Measurements from ENCODE around the gene ARHGAP15. TPM values are rescaled to one million over a fixed set of nuclear protein-coding genes. Genes with fewer than 3 reads are reported as not detected.
A peak's percentile ranks its signal among the peaks of the same experiment; 100 is the strongest.

ARHGAP15 gene
- polyA plus RNA-seq, 4 donors = 3.4 to 8.1 (median 4.9) TPM

GRCh38 chr2:143652692-143653091, 523.5 kb downstream of the ARHGAP15 start:
- DNase-seq (ENCODE audit: low read depth in 4 of 4, low spot score in 3 of 4) = no peak

DNA sequence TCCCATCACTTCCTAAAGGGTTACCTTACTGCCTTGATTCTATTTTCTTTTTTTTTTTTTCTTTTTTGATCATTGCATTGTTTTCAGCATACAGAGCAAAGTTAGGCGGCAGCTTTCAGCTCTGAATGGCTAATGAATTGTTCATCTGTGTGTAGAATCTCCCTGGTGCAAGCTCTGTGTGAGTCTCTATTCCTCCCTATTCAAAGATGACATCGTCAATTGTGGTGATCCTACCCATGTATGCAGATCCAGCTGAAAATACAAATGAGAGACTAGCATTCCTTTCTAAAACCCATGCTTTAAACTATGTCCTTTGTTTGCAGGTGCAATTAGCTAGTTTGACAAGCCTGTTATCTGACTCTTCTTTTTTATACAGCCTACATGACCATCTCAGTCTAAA, 539.0 kb downstream of the ARHGAP15 start:
- DNase-seq (ENCODE audit: low read depth in 4 of 4, low spot score in 3 of 4) = no peak

DNA sequence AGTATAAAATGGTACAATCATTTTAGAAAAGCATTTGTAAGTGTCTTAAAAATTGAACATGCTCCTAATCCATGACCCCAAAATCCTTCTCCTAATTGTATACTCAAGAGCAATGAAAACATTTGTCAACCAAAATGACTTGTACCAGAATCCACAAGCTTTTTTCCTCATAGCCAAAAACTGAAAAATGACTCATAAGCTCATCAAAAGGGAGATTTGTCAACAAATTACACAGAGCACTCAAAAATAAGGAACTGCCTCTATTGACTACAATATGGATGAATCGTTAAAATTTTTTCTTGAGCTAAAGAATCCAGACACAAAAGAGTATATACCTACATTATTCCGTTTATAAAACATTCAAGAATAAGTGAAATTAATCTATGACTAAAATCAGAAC, 544.8 kb downstream of the ARHGAP15 start:
- no peak for DNase-seq (ENCODE audit: low read depth in 4 of 4, low spot score in 3 of 4)

- no peak for DNase-seq (ENCODE audit: low read depth in 4 of 4, low spot score in 3 of 4)
Observed at GRCh38 chr2:143675021-143675420, 545.8 kb downstream of the ARHGAP15 start.

GRCh38 chr2:143679617-143680016, 550.4 kb downstream of the ARHGAP15 start:
- no peak for DNase-seq (ENCODE audit: low read depth in 4 of 4, low spot score in 3 of 4)

DNA sequence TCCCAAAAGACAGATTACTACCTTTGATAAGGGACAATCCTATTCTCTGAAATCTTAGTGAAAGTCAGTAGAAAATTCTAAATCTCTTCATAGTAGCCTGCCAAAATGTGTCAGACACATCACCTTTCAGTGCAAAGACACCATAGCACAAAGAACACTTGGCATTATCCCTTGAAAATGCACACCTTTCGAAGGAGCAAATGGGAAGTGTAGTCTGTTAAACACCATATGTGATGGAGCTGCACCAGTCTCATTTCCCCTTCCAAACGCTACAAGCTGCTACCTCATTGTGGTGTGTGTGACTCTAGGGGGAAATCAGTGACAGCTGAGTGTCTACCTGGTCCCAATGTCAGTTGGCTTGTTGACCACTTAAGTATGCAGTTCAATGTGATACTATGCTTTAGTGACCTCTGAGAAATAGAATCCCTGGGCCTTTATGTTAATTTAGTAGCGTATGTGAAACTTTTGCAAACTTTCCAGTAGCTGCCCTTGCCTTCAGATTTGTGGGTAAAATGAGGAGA, 551.7 kb downstream of the ARHGAP15 start:
- no peak for DNase-seq (ENCODE audit: low read depth in 4 of 4, low spot score in 3 of 4)

DNA sequence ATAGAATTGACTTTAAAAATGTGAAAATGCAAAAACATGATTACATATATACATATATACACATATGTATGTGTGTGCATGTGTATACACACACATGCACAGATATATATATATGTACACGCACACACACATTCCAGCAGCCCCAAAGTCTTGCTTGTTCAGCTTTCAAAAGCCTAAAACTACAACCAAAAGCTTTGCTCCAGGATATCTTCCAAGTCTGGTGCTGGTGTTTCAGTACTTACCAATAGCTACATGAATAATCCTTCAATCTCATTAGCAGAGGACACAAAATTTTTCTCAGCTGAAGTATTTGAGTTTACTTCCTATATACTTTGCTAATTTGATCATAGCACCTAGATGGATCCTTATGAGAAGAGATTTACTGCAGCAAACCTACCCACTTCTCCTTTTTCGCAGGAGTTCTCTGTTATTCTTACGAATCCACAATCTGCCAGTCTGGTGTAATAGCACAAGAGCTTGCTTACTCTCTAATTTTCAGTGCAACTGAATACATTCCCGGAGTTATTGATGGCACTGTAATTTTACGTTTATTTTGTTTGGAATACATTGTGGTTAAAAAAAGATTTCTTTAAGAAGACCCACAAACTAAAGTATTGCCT, 553.3 kb downstream of the ARHGAP15 start:
- DNase-seq (ENCODE audit: low read depth in 4 of 4, low spot score in 3 of 4) = no peak

DNA sequence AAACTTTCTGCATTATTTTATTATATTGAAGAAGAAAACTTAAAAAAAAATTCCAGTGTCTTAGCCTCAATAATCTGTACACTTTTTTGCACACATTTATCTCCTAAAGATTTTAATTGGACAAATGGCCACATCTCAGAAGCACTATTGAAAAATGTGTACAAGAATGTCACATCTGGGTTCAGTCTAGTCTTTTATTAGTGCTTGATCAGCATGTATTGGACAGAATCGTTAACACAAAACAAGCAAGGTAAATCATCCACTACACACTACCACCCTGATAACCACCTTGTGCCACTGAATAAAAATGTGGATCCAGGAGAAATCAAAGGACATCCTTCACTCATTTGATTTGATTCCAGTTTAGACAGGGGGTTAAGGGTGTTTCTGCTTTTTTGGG, 554.8 kb downstream of the ARHGAP15 start:
- no peak for DNase-seq (ENCODE audit: low read depth in 4 of 4, low spot score in 3 of 4)

DNA sequence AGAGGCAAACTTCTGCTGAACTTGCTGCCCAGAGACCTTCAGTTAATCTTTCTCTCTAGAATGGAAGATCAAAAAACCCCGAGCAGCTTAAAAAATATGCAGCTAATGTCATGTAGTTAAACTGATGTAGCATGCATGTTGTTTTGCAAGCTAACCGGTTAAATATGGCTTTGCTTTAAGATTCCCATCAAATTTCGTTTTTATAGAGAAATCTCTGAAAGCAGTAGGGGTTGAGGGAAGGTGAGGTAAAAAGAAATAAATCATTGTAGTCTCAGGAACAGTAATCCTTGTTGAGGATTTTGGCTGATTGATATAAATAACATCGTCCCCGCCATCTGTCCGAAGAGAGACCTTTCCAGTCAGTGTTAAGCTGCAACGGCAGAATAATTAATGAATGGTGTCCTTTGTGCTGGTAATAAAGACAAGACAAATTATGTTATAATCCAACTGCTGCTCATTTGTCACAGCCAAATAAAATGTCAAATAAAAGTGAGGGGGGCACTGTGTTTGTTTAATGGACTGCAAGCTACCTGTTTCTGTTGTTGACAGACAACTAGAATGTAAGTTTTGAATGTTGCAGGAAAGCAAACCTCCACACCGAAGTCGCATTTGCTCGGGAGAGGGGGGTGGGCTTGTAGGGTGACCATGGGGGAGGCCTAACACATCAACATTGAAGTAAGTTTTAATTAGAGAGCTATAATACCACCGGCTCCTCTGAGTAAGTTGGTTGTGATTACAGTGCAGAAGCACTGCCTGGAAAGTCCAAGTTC, 555.5 kb downstream of the ARHGAP15 start:
- peak in 3 of 4 donors; percentile 63 to 68 (median 63) for DNase-seq (ENCODE audit: low read depth in 4 of 4, low spot score in 3 of 4)

DNA sequence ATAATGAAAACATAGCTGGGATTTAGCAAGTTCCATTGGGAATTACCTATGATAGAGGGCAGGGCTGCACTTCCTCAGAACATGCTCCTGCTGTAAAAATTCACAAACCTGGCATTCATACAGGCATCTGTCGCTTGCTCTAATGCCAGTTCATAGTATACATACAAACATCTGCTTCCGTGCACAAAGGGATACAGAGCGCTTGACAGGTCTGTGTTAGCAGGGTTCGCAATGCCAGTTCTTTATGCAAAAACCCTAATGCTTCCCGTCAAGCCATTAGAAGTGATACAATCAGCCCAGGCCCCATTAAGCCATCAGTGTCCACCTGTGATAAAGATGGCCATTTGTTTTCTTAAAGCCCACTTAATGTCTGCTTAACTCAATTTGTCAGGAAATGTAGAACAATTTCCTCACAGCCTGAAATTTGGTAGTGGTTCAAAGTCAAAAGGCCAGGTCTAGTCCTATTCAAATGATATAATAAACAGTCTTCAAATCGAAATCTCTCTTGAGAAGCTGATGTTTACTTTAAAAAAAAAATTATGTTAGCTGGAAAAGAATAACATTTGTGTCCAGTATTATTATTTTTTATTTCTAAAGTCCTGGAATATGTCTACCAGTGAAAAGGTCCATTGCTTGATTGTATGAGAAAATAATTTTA, 556.3 kb downstream of the ARHGAP15 start:
- DNase-seq (ENCODE audit: low read depth in 4 of 4, low spot score in 3 of 4) = no peak

DNA sequence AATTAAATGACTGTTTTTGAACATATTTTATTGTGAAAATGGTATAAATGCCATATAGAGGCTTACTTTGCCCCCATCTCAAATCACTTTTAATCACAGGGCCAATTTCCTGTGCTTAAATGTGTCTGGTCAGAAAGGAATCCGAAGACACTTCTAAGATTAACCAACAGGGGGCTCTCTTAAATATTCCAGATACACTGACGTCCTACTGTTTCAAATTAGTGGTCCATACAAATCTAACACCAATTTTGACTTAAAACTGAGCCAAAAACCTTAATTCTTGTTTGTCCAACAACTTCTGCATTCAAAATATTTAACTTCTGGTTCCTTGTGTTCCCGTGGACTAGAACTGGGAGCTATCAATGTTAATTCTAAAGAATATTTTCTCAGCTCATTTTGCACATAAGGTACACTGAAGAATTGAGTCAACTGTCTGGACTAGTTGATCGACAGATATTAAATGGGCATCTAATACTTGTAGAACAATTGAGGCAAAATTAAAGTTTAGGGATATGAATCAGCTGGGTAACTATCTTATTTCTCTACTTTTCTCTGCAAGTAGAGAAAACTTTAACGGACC, 557.5 kb downstream of the ARHGAP15 start:
- DNase-seq (ENCODE audit: low read depth in 4 of 4, low spot score in 3 of 4) = no peak

GRCh38 chr2:143688248-143688647, 559.0 kb downstream of the ARHGAP15 start:
- DNase-seq (ENCODE audit: low read depth in 4 of 4, low spot score in 3 of 4) = no peak

GRCh38 chr2:143688815-143689214, 559.6 kb downstream of the ARHGAP15 start:
- DNase-seq (ENCODE audit: low read depth in 4 of 4, low spot score in 3 of 4) = no peak

DNA sequence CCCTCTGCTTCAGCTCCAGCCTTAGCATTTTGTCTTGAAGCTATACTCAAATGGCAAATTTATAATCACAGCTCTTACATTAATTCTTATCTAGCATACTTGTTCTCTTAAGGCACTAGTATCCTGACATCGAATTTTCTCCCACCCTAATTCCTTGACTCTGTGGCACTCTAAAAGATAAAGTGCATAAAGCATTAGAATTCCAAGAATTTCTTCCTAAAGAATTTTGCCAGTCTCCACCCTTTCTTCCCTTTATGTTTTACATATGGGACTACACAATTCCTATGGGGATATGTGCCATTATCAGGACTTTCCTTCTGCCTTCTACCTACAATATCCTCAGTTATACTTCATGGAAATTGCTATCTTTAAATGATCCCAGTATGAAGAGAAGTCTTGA, 560.3 kb downstream of the ARHGAP15 start:
- DNase-seq (ENCODE audit: low read depth in 4 of 4, low spot score in 3 of 4) = no peak

- no peak for DNase-seq (ENCODE audit: low read depth in 4 of 4, low spot score in 3 of 4)
Observed at GRCh38 chr2:143690235-143690634, 561.0 kb downstream of the ARHGAP15 start.

GRCh38 chr2:143691121-143691520, 561.9 kb downstream of the ARHGAP15 start:
- no peak for DNase-seq (ENCODE audit: low read depth in 4 of 4, low spot score in 3 of 4)

DNA sequence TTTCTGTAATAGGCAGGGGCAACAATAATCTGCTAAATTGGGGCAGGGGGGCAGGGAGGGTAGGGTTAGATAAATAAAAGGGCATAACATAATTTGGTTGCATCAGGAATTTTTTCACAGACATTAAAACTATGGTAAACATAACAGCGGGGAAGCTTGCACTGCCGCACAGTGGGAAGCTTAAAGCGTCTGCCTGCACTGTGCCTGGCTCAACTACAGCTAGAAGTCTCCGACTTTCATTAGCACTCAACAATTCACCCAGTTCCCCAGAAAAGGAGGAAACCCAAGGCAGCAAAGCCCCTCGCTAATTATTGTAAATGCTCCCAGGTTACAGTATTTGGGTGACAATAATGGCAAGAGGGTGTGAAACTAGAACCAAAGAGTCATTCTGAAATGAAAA, 562.9 kb downstream of the ARHGAP15 start:
- DNase-seq (ENCODE audit: low read depth in 4 of 4, low spot score in 3 of 4) = no peak

- DNase-seq (ENCODE audit: low read depth in 4 of 4, low spot score in 3 of 4) = no peak
Observed at GRCh38 chr2:143692967-143693366, 563.7 kb downstream of the ARHGAP15 start.

DNA sequence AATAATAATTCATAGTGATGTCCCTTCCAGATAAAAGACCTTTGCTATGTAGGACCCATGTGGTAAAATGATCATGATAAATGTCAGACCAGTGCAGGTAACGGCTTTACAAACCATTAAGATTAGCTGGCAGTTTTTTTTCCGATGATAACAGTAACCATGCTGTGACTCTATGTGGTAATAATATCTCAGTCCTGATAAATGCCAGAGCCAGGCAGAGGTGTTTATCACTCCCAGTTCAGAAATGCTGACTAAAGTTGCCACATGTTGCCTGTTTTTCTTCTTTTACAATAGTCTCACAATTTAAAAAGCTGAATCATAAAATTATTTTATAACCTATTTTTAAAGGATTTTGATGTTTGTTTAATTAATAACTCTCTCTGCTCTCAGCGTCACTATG, 565.1 kb downstream of the ARHGAP15 start:
- no peak for DNase-seq (ENCODE audit: low read depth in 4 of 4, low spot score in 3 of 4)

DNA sequence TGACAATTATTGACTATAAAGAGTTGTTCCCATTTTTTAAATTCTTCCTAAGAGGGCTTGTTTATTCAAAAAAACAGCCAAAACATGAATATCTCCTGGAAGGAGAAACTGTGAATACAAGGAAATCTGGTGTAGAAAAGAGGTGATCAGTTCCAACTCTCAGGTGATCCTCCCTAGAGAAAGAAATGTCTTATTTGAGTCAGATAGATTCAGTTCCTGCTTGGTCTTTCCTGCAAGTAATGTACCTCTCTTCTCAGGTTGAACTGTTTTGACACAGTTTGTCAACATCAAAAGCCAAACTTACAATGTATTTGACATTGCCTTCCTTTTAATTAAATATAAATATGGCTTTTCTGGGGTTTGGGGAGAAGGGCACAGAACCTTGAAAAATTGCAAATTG, 567.4 kb downstream of the ARHGAP15 start:
- DNase-seq (ENCODE audit: low read depth in 4 of 4, low spot score in 3 of 4) = no peak

- DNase-seq (ENCODE audit: low read depth in 4 of 4, low spot score in 3 of 4) = no peak
Observed at GRCh38 chr2:143697744-143698143, 568.5 kb downstream of the ARHGAP15 start.

Measured in left renal pelvis (tissue), 4 donors.